ENCODE results near the gene GPR17. TPM values are rescaled to one million over a fixed set of nuclear protein-coding genes. Genes with fewer than 3 reads are reported as not detected.

Gene GPR17
- total RNA-seq, 1 donor from 2014 or later: not detected

- Histone ChIP-seq H3K36me3 (ENCODE audit: control insufficient read depth, insufficient read depth, low read length) (no peaks in the 10 kb centered on the region), H3K27me3 (ENCODE audit: control insufficient read depth, insufficient read depth, low read length) (no peaks in the 10 kb centered on the region), H3K4me3 (ENCODE audit: low read depth, low read length) (no peak overlapping the region)
- DNase-seq (ENCODE audit: low read depth) (no peak), FAIRE-seq (no peak)
- no peak for TF ChIP-seq CTCF (IDR thresholded peaks at IDR 0.05; ENCODE audit: insufficient read depth, low read length, severe bottlenecking)
These were observed 51.7 kb downstream of the GPR17 start for GRCh38 chr2:127697482-127698180.

- H3K36me3 ChIP-seq (ENCODE audit: control insufficient read depth, insufficient read depth, low read length): no peaks in the 10 kb centered on the region
- TF ChIP-seq CTCF (IDR thresholded peaks at IDR 0.05; ENCODE audit: insufficient read depth, low read length, severe bottlenecking): no peak
- H3K4me3 ChIP-seq (ENCODE audit: low read depth, low read length): no peak overlapping the region
- H3K27me3 ChIP-seq (ENCODE audit: control insufficient read depth, insufficient read depth, low read length): no peaks in the 10 kb centered on the region
- FAIRE-seq (no peak), DNase-seq (ENCODE audit: low read depth) (no peak)
These were observed 52.8 kb downstream of the GPR17 start for GRCh38 chr2:127698553-127699355.

GRCh38 chr2:127700527-127701192 lies 54.7 kb downstream of the GPR17 start:
- Histone ChIP-seq H3K36me3 (ENCODE audit: control insufficient read depth, insufficient read depth, low read length) (no peaks in the 10 kb centered on the region), H3K4me3 (ENCODE audit: low read depth, low read length) (peak overlapping the region; percentile 60), H3K27me3 (ENCODE audit: control insufficient read depth, insufficient read depth, low read length) (no peaks in the 10 kb centered on the region)
- DNase-seq (ENCODE audit: low read depth) (no peak), FAIRE-seq (no peak)
- TF ChIP-seq CTCF (IDR thresholded peaks at IDR 0.05; ENCODE audit: insufficient read depth, low read length, severe bottlenecking): no peak

- Histone ChIP-seq H3K27me3 (ENCODE audit: control insufficient read depth, insufficient read depth, low read length) (no peaks in the 10 kb centered on the region), H3K36me3 (ENCODE audit: control insufficient read depth, insufficient read depth, low read length) (peaks cover 2% of the 10 kb centered on the region), H3K4me3 (ENCODE audit: low read depth, low read length) (peak within 1 kb of the TSS; percentile 60)
- DNase-seq (ENCODE audit: low read depth) (peak; percentile 79), FAIRE-seq (no peak)
- no peak for TF ChIP-seq CTCF (IDR thresholded peaks at IDR 0.05; ENCODE audit: insufficient read depth, low read length, severe bottlenecking)
These were observed 55.3 kb downstream of the GPR17 start, which contains the start of gene SFT2D3 for GRCh38 chr2:127701193-127701650. TSS of gene SFT2D3 (plus strand) at chr2:127701497. CDS start at chr2:127701529, 32 bp downstream.

- TF ChIP-seq CTCF (IDR thresholded peaks at IDR 0.05; ENCODE audit: insufficient read depth, low read length, severe bottlenecking): peak; percentile 21
- H3K27me3 ChIP-seq (ENCODE audit: control insufficient read depth, insufficient read depth, low read length): no peaks in the 10 kb centered on the region
- peaks cover 5% of the 10 kb centered on the region for H3K36me3 ChIP-seq (ENCODE audit: control insufficient read depth, insufficient read depth, low read length)
- FAIRE-seq: no peak
- H3K4me3 ChIP-seq (ENCODE audit: low read depth, low read length): peak overlapping the region; percentile 60
- DNase-seq (ENCODE audit: low read depth): peak; percentile 57
These were observed 55.9 kb downstream of the GPR17 start for GRCh38 chr2:127701651-127702394.

Data from bronchial epithelial cell (primary cell).